ENCODE measurements around the gene INTS2. TPM values are rescaled to one million over a fixed set of nuclear protein-coding genes. Genes with fewer than 3 reads are reported as not detected.

INTS2 gene
- total RNA-seq, 1 experiment from 2014 or later, result 17.5 TPM

DNA sequence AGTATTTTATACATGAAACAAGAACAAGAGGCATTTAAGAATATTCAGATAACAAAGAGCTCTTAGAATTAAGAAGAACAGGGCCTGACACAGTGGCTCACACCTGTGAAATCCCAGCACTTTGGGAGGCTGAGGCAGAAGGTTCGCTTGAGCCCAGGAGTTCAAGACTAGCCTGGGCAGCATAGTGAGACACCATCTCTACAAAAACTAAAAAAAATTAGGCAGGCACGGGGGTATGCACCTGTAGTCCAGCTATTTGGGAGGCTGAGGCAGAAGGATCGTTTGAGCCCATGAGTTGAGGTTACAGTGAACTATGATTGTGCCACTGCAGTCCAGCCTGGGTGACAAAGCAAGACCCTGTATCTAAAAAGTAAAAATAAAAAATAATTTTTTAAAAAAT lies 52.0 kb downstream of the INTS2 start:
- no peaks in the 10 kb centered on the region for H3K79me2 ChIP-seq (ENCODE audit: low read depth)
- H3K4me3 ChIP-seq, result no peak overlapping the region
- ChIA-PET POLR2A (ENCODE audit: unreplicated experiment) (no interaction called here), CTCF (no interaction called here)
- H3K27me3 ChIP-seq (ENCODE audit: insufficient read depth, low read depth), result no peaks in the 10 kb centered on the region
- H4K20me1 ChIP-seq (ENCODE audit: insufficient read depth), result no peaks in the 10 kb centered on the region
- H2AFZ ChIP-seq, result no peak overlapping the region
- no peaks in the 10 kb centered on the region for H3K4me1 ChIP-seq (replicated peaks; ENCODE audit: insufficient read depth)
- TF ChIP-seq EZH2 (IDR thresholded peaks at IDR 0.05; ENCODE audit: low read depth), result no peak
- TF ChIP-seq, protein P1, sequence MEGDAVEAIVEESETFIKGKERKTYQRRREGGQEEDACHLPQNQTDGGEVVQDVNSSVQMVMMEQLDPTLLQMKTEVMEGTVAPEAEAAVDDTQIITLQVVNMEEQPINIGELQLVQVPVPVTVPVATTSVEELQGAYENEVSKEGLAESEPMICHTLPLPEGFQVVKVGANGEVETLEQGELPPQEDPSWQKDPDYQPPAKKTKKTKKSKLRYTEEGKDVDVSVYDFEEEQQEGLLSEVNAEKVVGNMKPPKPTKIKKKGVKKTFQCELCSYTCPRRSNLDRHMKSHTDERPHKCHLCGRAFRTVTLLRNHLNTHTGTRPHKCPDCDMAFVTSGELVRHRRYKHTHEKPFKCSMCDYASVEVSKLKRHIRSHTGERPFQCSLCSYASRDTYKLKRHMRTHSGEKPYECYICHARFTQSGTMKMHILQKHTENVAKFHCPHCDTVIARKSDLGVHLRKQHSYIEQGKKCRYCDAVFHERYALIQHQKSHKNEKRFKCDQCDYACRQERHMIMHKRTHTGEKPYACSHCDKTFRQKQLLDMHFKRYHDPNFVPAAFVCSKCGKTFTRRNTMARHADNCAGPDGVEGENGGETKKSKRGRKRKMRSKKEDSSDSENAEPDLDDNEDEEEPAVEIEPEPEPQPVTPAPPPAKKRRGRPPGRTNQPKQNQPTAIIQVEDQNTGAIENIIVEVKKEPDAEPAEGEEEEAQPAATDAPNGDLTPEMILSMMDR (conservative IDR thresholded peaks at IDR 0.05), result no peak
- no peaks in the 10 kb centered on the region for H3K9me3 ChIP-seq (ENCODE audit: insufficient read depth, low read depth)
- H3K27ac ChIP-seq, result no peak overlapping the region
- H3F3A ChIP-seq (ENCODE audit: insufficient read depth, low read depth), result peaks cover 3% of the 10 kb centered on the region; the same call in 1 of the 2 replicates
- H3K36me3 ChIP-seq (ENCODE audit: low read depth), result peaks cover 27% of the 10 kb centered on the region
- no peaks in the 10 kb centered on the region for H3K9me2 ChIP-seq (ENCODE audit: insufficient read depth)
- no peak for DNase-seq
- H3K4me2 ChIP-seq, result no peak overlapping the region
- intact Hi-C loops (cut with micrococcal nuclease; ENCODE audit: unreplicated experiment), result no loop called here
- no TSS peak for BruUV-seq (replicated peaks)

DNA sequence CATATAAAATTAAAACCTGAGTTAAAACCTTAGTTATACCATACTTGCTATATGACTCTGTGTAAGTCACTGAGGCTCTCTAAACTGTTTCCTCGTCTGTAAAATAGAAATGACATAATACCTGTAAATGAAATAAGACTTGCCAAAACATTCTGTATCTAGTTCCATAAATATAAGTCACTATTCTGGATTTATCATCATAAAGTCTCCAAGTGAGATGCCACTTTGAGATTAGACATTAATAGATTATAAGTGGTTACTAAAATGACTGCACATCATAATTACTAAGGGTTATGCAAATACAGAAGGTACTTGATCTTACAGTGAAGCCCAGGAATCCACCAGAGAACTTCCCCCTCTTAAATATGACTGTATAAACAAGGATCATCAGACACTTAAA lies 52.5 kb downstream of the INTS2 start:
- BruUV-seq (replicated peaks), result no TSS peak
- Histone ChIP-seq H3K79me2 (ENCODE audit: low read depth) (no peaks in the 10 kb centered on the region), H3K4me3 (no peak overlapping the region), H3K36me3 (ENCODE audit: low read depth) (peaks cover 27% of the 10 kb centered on the region), H3F3A (ENCODE audit: insufficient read depth, low read depth) (peaks cover 3% of the 10 kb centered on the region; the same call in 1 of the 2 replicates), H3K9me3 (ENCODE audit: insufficient read depth, low read depth) (no peaks in the 10 kb centered on the region), H3K4me2 (no peak overlapping the region), H3K4me1 (replicated peaks; ENCODE audit: insufficient read depth) (no peaks in the 10 kb centered on the region), H3K27ac (no peak overlapping the region), H3K9me2 (ENCODE audit: insufficient read depth) (no peaks in the 10 kb centered on the region), H4K20me1 (ENCODE audit: insufficient read depth) (no peaks in the 10 kb centered on the region), H3K27me3 (ENCODE audit: insufficient read depth, low read depth) (no peaks in the 10 kb centered on the region), H2AFZ (no peak overlapping the region)
- ChIA-PET CTCF (no interaction called here), POLR2A (ENCODE audit: unreplicated experiment) (no interaction called here)
- DNase-seq, result no peak
- no peak for TF ChIP-seq EZH2 (IDR thresholded peaks at IDR 0.05; ENCODE audit: low read depth)
- TF ChIP-seq, protein P1 (conservative IDR thresholded peaks at IDR 0.05), result no peak
- intact Hi-C loops (cut with micrococcal nuclease; ENCODE audit: unreplicated experiment), result no loop called here

DNA sequence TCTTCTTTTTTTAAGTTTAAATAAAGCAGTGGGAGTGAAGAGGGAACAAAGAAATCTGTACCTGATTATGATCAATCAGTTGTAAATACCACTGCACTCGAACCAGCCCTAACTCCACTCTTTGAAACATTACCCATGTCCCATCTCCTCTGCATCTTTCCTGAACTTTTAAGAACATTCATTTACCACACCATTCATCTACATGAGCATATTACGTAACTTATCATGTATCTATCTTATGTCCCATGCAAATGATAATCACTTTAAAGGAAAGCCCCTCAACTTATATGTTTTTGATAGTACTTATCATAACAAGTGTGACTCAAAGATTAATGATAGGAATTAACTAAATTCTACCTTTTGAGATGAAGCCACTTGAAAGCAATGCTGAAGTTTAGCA lies 53.7 kb downstream of the INTS2 start:
- intact Hi-C loops (cut with micrococcal nuclease; ENCODE audit: unreplicated experiment), result no loop called here
- Histone ChIP-seq H3K4me1 (replicated peaks; ENCODE audit: insufficient read depth) (no peaks in the 10 kb centered on the region), H3K36me3 (ENCODE audit: low read depth) (peaks cover 27% of the 10 kb centered on the region), H3K27me3 (ENCODE audit: insufficient read depth, low read depth) (no peaks in the 10 kb centered on the region), H4K20me1 (ENCODE audit: insufficient read depth) (no peaks in the 10 kb centered on the region), H3K9me3 (ENCODE audit: insufficient read depth, low read depth) (no peaks in the 10 kb centered on the region), H3K79me2 (ENCODE audit: low read depth) (no peaks in the 10 kb centered on the region), H2AFZ (no peak overlapping the region), H3K9me2 (ENCODE audit: insufficient read depth) (no peaks in the 10 kb centered on the region), H3K4me3 (no peak overlapping the region), H3K27ac (no peak overlapping the region), H3F3A (ENCODE audit: insufficient read depth, low read depth) (peaks cover 3% of the 10 kb centered on the region; the same call in 1 of the 2 replicates), H3K4me2 (no peak overlapping the region)
- CTCF ChIA-PET, result no interaction called here
- POLR2A ChIA-PET (ENCODE audit: unreplicated experiment), result no interaction called here
- BruUV-seq (replicated peaks), result no TSS peak
- DNase-seq, result no peak
- TF ChIP-seq, protein P1 (conservative IDR thresholded peaks at IDR 0.05), result no peak
- TF ChIP-seq EZH2 (IDR thresholded peaks at IDR 0.05; ENCODE audit: low read depth), result no peak

Data from PC-9 (cell line).